A673 (cell line): ENCODE results near the gene HLA-DQB1. TPM values are rescaled to one million over a fixed set of nuclear protein-coding genes. Genes with fewer than 3 reads are reported as not detected.
"Not testable (repeated sequence)": the region's sequence is repeated elsewhere in the genome, so short reads cannot be mapped to it uniquely, and the experiment has no call there.

Experiments
- BruUV-seq: library from RNA; stranded (reverse); fragments of 400-500 nt; replicated peaks from 2 replicates; lab custom pipeline; 2021; lab: Mats Ljungman, UMichigan
- CTCF ChIA-PET: fragments of 300-600 bp; sonication (Branson Sonifier 250); formaldehyde crosslinking; loops from one replicate; lab custom pipeline; 2022; ENCODE audit warnings: antibody characterized with exemption; lab: Charles Lee
- POLR2A ChIA-PET: fragments of 300-600 bp; sonication (Branson Sonifier 250); formaldehyde crosslinking; loops from one replicate; lab custom pipeline; 2022; ENCODE audit warnings: antibody characterized with exemption; ENCODE audit not compliant: low non-redundant PET; lab: Charles Lee
- DNase-seq: peaks from one replicate; pipeline ENCODE4 v3.0.0-alpha.2; 2015; ENCODE audit warnings: low spot score
- H3K27ac ChIP-seq: fragments of 200-600 bp; sonication (generic); 2 replicates; pipeline ENCODE4 v1.5.1; 2016; ENCODE audit warnings: mixed run types, low read depth, mild to moderate bottlenecking, mixed read lengths, antibody characterized with exemption, low read length; ENCODE audit not compliant: poor library complexity, severe bottlenecking
- H3K27me3 ChIP-seq: fragments of 200-600 bp; sonication (generic); replicated peaks from 2 replicates; pipeline ENCODE4 v1.6.1; 2017; ENCODE audit warnings: mixed run types, low read depth, mild to moderate bottlenecking, mixed read lengths, antibody characterized with exemption, low read length; ENCODE audit not compliant: insufficient read depth, poor library complexity
- H3K36me3 ChIP-seq: fragments of 200-600 bp; sonication (generic); 2 replicates; pipeline ENCODE4 v1.6.1; 2016; ENCODE audit warnings: mixed run types, mild to moderate bottlenecking, mixed read lengths, antibody characterized with exemption, low read length; ENCODE audit not compliant: insufficient read depth, poor library complexity, severe bottlenecking
- H3K4me1 ChIP-seq: fragments of 200-600 bp; sonication (generic); 2 replicates; pipeline ENCODE4 v1.6.1; 2017; ENCODE audit warnings: mixed run types, mild to moderate bottlenecking, mixed read lengths, antibody characterized with exemption, low read length; ENCODE audit not compliant: insufficient read depth, poor library complexity, severe bottlenecking
- H3K4me3 ChIP-seq: fragments of 200-600 bp; sonication (generic); 2 replicates; pipeline ENCODE4 v1.5.1; 2016; ENCODE audit warnings: low read depth, mixed run types, mild to moderate bottlenecking, mixed read lengths, low read length; ENCODE audit not compliant: poor library complexity, severe bottlenecking
- H3K9me3 ChIP-seq: fragments of 200-600 bp; sonication (generic); 2 replicates; pipeline ENCODE4 v1.6.1; 2016; ENCODE audit warnings: mixed run types, low read depth, mild to moderate bottlenecking, mixed read lengths, antibody characterized with exemption, low read length; ENCODE audit not compliant: poor library complexity, severe bottlenecking
- CTCF ChIP-seq: fragments of 300-800, 200-600 bp; sonication (generic); conservative IDR thresholded peaks from 2 replicates; pipeline ENCODE4 v1.5.1; 2017; ENCODE audit warnings: low read depth, mild to moderate bottlenecking, antibody characterized with exemption, low read length, moderate library complexity, mixed read lengths
- EZH2 ChIP-seq: fragments of 200-600 bp; sonication (generic); IDR thresholded peaks from 2 replicates; pipeline ENCODE4 v1.6.1; 2017; ENCODE audit warnings: borderline replicate concordance, low read depth, mild to moderate bottlenecking, mixed read lengths, antibody characterized with exemption, low read length; ENCODE audit not compliant: poor library complexity, severe bottlenecking
- intact Hi-C: fragments of 100-400 bp; cut with micrococcal nuclease; formaldehyde crosslinking; loops from one replicate; pipeline ENCODE4 v1.10.0; 2022; ENCODE audit not compliant: unreplicated experiment
- total RNA-seq: library from RNA; stranded (reverse); gene quantifications from 2 replicates; pipeline ENCODE4 v1.2.3, GENCODE V29; 2021

Gene HLA-DQB1
- total RNA-seq, 1 experiment from 2014 or later: not detected

DNA sequence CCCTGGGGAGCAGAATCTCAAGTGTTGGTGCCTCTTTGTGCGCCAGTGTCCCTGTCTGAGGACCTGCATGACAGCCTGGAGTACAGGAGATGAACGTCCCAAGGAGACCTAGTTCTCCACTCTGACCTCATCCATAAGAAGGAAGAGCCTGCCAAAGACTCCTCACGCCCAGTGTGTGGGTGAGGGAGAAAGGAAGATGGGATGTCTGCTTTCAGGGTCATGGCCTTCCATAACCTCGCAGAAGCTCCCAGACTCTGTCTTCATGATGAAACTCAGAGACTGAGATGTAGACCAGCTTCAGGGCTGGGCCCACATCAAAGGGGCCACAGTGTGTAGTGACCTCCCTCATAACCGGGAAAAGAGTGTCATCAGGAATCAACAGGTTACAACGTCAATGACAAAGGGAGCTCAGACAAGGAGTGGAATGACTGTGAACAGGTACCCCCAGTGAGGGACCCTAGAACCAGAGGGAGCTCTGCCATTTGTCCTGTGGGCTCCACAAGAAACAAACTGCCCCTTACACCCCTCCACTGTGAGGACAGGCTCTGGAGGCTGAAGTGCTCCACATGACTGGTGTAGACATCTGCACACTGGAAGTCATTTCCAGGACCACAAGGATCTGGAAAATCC, 8.1 kb downstream of the HLA-DQB1 start:
- no peak for DNase-seq
- Histone ChIP-seq H3K4me1 (no peaks in the 10 kb centered on the region), H3K36me3 (no peaks in the 10 kb centered on the region), H3K27ac (no peak overlapping the region), H3K27me3 (peaks cover 2% of the 10 kb centered on the region), H3K4me3 (no peak overlapping the region), H3K9me3 (no peaks in the 10 kb centered on the region)
- intact Hi-C loops: no loop called here
- ChIA-PET POLR2A (no interaction called here), CTCF (no interaction called here)
- no peak for TF ChIP-seq EZH2
- no peak for TF ChIP-seq CTCF
- BruUV-seq: no TSS peak

GRCh38 chr6:32657819-32658218, 8.6 kb downstream of the HLA-DQB1 start:
- intact Hi-C loops, CTCF ChIA-PET: not testable (repeated sequence)

GRCh38 chr6:32657329-32657728, 9.1 kb downstream of the HLA-DQB1 start:
- H3K27ac ChIP-seq, CTCF ChIA-PET, DNase-seq, BruUV-seq, H3K4me1 ChIP-seq, H3K27me3 ChIP-seq, intact Hi-C loops, POLR2A ChIA-PET, H3K9me3 ChIP-seq, H3K4me3 ChIP-seq, H3K36me3 ChIP-seq: not testable (repeated sequence)

More at GRCh38 chr6:32657819-32658218, 8.6 kb downstream of the HLA-DQB1 start:
- H3K4me1 ChIP-seq, BruUV-seq, POLR2A ChIA-PET, H3K36me3 ChIP-seq, H3K4me3 ChIP-seq, DNase-seq, H3K27ac ChIP-seq, H3K9me3 ChIP-seq, H3K27me3 ChIP-seq: not testable (repeated sequence)

- no peak for DNase-seq
- no TSS peak for BruUV-seq
- TF ChIP-seq CTCF (no peak), EZH2 (no peak)
- H3K9me3 ChIP-seq: no peaks in the 10 kb centered on the region
- ChIA-PET POLR2A (no interaction called here), CTCF (no interaction called here)
- no peak overlapping the region for H3K4me3 ChIP-seq
- H3K27ac ChIP-seq: no peak overlapping the region
- intact Hi-C loops: no loop called here
- no peaks in the 10 kb centered on the region for H3K36me3 ChIP-seq
- no peaks in the 10 kb centered on the region for H3K4me1 ChIP-seq
- no peaks in the 10 kb centered on the region for H3K27me3 ChIP-seq
Measured at GRCh38 chr6:32655203-32655710, 11.2 kb downstream of the HLA-DQB1 start.
